B cell (primary cell): Measurements from ENCODE around the gene TP53TG5.

Experiments
- EZH2 ChIP-seq: IDR thresholded peaks from 2 replicates; pipeline ENCODE4 v1.6.1; 2012; ENCODE audit warnings: borderline replicate concordance, low read depth, mild to moderate bottlenecking, moderate library complexity, low read length; ENCODE audit not compliant: insufficient read depth, poor library complexity, severe bottlenecking
- TF ChIP-seq, protein P1 (sequence below): fragments of 200-600 bp; IDR thresholded peaks from one replicate; pipeline ENCODE4 v1.8.0; 2022; ENCODE audit warnings: antibody characterized with exemption, mild to moderate bottlenecking

DNA sequence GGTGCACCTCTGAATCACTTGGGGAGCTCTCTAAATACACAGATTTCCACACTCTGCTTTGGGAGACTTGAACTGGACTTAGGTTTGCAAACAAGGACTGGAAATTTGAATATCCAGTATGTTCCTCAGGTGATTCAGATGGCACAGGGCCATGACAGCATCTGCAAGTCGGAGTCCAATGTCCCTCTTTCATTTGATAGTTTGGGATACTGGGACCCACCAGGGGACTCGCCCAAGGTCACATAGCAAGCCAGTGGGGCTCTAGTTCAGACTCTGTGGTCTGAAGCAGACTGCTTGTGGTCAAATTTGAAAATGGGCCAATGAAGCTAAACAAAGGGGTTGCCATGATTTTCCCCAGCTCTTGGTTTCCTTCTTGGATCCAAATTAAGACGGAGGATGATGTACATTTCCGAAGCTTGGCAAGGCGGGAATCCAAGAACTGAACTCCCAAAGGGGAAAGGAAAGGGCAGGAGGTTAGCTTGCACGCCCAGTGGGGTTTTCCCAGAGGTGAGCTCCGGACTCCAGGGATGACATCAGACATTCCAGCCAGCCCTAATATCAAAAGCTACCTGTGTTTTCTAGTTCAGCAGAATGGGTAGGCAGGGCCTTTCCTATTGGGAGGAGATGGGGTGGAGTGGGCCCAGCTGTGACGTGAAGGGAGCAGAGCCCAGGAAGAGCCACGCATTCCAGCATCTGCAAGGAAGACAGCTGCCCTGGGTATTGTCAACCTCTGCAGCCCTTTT, 18.5 kb downstream of the TP53TG5 start:
- TF ChIP-seq, protein P1, sequence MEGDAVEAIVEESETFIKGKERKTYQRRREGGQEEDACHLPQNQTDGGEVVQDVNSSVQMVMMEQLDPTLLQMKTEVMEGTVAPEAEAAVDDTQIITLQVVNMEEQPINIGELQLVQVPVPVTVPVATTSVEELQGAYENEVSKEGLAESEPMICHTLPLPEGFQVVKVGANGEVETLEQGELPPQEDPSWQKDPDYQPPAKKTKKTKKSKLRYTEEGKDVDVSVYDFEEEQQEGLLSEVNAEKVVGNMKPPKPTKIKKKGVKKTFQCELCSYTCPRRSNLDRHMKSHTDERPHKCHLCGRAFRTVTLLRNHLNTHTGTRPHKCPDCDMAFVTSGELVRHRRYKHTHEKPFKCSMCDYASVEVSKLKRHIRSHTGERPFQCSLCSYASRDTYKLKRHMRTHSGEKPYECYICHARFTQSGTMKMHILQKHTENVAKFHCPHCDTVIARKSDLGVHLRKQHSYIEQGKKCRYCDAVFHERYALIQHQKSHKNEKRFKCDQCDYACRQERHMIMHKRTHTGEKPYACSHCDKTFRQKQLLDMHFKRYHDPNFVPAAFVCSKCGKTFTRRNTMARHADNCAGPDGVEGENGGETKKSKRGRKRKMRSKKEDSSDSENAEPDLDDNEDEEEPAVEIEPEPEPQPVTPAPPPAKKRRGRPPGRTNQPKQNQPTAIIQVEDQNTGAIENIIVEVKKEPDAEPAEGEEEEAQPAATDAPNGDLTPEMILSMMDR = no peak
- TF ChIP-seq EZH2 = no peak
